ENCODE results near the gene TAGAP.

DNA sequence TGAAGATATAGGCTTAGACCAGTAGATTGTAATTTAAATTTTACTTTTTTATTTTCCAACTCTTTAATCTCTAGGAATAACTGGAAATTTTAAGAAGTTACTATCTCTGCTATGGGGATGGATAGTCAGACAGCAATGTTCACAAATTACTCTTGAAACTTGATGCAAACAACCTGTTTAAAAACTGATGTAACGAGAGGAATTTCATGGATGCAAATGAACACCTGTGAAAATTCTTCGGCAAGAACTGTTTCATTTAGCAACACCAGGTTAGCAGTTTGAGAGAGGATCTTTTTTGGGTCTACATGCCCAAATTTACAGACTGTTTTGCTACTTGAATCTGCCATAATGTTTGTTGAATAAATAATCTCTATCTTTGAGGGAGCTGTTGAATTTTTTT lies 24.8 kb downstream of the TAGAP start:
- TF ChIP-seq, protein P1, sequence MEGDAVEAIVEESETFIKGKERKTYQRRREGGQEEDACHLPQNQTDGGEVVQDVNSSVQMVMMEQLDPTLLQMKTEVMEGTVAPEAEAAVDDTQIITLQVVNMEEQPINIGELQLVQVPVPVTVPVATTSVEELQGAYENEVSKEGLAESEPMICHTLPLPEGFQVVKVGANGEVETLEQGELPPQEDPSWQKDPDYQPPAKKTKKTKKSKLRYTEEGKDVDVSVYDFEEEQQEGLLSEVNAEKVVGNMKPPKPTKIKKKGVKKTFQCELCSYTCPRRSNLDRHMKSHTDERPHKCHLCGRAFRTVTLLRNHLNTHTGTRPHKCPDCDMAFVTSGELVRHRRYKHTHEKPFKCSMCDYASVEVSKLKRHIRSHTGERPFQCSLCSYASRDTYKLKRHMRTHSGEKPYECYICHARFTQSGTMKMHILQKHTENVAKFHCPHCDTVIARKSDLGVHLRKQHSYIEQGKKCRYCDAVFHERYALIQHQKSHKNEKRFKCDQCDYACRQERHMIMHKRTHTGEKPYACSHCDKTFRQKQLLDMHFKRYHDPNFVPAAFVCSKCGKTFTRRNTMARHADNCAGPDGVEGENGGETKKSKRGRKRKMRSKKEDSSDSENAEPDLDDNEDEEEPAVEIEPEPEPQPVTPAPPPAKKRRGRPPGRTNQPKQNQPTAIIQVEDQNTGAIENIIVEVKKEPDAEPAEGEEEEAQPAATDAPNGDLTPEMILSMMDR (IDR thresholded peaks at IDR 0.05; ENCODE audit: low read length): no peak
- TF ChIP-seq EZH2 (optimal IDR thresholded peaks at IDR 0.05; ENCODE audit: low read depth, low read length): no peak
- TF ChIP-seq EZH2phosphoT487 (IDR thresholded peaks at IDR 0.05; ENCODE audit: low read length): no peak
